Measurements from ENCODE around the gene MAT2A.

MAT2A gene

GRCh38 chr2:85538507-85539360 lies at the start of gene MAT2A:
Gene MAT2A (plus strand): TSS chr2:85539168. CDS start chr2:85539288, 120 bp downstream.
- DNase-seq (ENCODE audit: low read depth in 2 of 2), result peak; percentile 86 to 91

DNA sequence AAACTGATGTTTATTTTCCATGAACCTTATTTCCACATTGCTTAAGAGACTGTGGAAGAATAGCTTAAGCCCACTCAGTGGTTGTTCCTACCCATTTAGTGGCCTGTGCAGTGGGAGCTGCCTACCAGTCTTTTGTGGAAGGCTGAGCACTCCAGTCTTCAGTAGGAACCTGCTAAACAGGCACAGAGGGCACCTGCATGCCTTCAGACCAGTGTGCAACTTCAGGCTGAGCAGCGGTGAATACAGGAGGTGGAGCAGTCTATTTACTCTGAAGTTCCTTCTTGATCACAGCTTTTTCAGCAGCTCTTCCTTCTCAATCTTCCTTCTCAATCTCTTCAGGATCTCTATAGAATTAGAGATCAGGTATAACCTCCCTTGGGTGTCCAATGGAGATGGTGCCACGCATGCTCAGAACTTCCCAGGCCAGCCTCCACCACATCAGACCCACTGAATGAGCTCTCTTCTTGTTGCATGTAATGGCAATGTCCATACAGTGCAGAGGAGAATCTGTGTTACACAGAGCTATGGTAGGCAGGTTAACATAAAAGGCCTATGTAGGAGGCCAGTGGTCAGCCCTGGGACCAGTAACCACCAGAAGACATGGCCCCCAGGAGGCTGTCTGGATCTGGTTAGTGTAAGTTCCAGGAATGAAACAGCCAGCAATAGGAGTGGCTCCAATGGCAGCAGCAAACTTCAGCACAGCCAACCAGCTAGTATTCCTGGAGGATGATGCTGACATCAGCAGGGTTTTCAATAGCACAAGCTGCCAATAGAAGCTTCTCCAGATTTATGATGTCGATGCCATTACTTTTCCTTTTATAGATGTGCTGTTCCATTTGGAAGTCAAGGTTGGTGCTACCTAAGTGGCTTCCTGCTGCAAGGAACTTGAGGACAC lies 47.9 kb upstream of the MAT2A start:
- no peak for DNase-seq (ENCODE audit: low read depth in 2 of 2)

GRCh38 chr2:85496436-85496835 lies 42.5 kb upstream of the MAT2A start:
- no peak for DNase-seq (ENCODE audit: low read depth in 2 of 2)

- no peak for DNase-seq (ENCODE audit: low read depth in 2 of 2)
These were observed 40.9 kb upstream of the MAT2A start for GRCh38 chr2:85497944-85498630.

- DNase-seq (ENCODE audit: low read depth in 2 of 2), result no peak
These were observed 37.7 kb upstream of the MAT2A start for GRCh38 chr2:85501248-85501647.

DNA sequence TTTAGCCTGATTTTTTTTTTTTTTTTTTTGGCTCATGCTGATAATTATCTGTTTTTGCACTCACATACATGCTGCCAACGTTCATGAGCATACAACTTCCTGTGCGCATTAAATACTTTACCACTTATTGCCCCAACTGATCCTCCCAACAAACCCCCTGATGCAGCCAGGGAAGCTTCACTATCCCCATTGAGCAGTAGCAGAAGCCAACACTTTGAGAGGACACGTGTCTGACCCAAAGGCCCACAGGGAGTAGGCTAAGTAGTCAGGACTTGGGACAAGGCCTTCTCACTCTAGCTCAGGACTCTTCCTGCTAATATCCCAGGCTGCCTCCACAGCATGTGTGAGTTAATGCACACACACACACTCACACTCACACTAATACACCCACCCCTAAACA lies 36.2 kb upstream of the MAT2A start:
- DNase-seq (ENCODE audit: low read depth in 2 of 2), result no peak

- DNase-seq (ENCODE audit: low read depth in 2 of 2), result no peak
These were observed 35.7 kb upstream of the MAT2A start for GRCh38 chr2:85503168-85503850.

- DNase-seq (ENCODE audit: low read depth in 2 of 2), result no peak
These were observed 34.9 kb upstream of the MAT2A start for GRCh38 chr2:85503851-85504777.

- DNase-seq (ENCODE audit: low read depth in 2 of 2), result no peak
These were observed 34.1 kb upstream of the MAT2A start for GRCh38 chr2:85504778-85505261.

DNA sequence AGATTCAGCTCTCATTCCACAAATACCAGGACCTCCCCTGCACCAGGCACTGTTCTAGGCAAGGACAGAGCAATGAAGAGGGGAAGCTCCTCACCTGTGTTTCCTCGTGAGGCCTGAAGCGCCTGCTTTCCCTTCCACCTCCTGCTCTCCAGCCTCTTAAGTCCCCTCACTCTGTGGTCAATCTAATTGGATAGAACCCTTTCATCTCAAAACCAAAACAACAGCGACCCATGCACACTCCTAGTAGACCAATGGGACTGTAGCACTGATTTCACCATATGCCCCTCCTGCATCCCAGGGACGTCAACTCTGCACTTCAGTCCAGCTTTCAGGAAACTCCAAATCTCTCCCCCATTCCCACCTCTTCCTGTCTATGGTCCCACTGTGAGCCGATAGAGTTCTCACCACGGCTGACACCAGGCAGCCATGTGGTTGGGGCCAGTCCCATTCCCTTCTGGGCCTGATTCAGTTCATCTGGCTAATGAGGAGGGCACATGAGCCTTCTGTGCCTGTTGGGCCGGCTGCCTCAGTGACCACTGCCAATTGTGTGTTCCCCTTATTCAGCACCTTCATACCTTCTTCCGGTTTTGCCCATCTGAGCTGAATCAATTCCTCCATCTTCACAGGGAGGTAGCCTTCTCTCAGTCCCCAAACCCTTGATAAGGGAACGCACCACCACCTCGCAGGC lies 33.3 kb upstream of the MAT2A start:
- DNase-seq (ENCODE audit: low read depth in 2 of 2), result no peak

DNA sequence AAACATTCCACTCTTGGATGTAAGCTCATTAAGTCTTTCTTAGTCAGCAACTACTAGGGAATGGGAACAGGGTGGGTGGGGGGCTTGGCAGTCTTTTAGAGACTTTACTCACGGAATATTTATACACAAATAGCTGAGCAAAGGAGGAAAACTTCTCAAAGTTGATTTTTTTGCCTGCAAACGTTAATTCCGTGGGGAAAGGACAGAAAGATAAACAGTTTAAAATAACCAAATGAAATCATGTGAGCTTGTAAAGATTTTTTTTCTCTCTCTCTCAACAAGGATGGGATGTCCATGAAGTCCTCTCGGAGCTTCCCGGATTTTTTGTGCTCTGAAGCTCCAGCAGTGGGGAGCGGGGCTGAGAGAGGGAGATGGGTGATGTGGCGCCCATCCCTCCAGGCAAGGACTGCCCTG lies 32.2 kb upstream of the MAT2A start:
- DNase-seq (ENCODE audit: low read depth in 2 of 2), result no peak

DNA sequence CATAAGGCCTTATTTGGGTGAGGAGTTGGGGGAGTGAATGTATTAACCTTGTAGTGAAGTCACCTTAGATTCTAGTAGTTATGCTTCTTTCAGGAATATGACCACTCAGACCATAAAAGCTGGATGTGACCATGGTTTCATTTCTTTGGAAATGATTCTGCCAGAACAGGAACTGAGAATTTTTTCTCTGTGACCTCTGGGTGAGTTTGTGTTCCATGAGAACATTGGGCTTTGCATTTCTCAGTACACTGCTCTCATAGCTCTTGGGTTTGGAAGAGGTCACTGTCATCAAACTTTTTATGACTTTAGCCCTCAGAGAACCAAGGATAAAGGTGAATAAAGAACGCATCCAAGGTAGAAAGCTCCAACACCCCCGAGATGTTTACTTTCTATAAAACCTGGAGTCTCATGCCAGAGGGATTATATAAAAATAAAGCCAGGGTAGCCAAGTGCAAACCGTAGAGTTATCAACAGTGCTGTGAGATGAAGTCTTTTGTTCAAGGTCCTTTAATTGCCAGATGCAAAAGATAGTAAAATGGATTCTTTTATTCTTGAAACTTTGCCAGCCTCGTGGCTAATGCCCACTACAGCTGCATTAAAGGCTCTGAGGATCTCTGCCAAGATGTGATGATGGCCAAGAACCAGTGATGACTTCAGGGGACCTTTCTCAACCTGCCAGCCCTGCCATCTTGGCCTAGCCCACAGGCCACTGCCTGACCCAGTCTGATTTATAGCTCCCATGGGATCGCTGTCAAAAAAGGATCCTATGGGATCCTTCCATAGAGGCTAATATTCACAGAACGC lies 27.8 kb upstream of the MAT2A start:
- DNase-seq (ENCODE audit: low read depth in 2 of 2), result no peak

DNA sequence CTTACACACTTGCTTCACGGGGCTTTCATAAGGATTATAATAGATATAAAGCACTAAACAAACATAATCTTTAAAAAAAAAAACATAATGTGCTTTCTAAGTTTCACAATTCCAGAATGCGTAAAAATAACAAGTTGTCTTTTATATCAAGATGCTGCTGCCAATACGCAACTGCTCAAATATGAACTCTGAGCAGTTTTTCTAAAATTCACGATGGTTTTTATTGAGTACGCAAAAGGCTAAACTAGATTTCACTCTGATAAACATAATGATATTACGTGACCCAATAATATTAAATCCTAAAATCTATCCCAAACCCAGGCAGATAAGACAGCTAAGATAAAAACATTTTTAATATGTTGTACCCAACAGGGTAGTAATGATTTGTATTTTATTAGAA lies 24.6 kb upstream of the MAT2A start:
- no peak for DNase-seq (ENCODE audit: low read depth in 2 of 2)

GRCh38 chr2:85516653-85517389 lies 22.1 kb upstream of the MAT2A start:
- no peak for DNase-seq (ENCODE audit: low read depth in 2 of 2)

GRCh38 chr2:85522090-85522647 lies 16.8 kb upstream of the MAT2A start:
- no peak for DNase-seq (ENCODE audit: low read depth in 2 of 2)

DNA sequence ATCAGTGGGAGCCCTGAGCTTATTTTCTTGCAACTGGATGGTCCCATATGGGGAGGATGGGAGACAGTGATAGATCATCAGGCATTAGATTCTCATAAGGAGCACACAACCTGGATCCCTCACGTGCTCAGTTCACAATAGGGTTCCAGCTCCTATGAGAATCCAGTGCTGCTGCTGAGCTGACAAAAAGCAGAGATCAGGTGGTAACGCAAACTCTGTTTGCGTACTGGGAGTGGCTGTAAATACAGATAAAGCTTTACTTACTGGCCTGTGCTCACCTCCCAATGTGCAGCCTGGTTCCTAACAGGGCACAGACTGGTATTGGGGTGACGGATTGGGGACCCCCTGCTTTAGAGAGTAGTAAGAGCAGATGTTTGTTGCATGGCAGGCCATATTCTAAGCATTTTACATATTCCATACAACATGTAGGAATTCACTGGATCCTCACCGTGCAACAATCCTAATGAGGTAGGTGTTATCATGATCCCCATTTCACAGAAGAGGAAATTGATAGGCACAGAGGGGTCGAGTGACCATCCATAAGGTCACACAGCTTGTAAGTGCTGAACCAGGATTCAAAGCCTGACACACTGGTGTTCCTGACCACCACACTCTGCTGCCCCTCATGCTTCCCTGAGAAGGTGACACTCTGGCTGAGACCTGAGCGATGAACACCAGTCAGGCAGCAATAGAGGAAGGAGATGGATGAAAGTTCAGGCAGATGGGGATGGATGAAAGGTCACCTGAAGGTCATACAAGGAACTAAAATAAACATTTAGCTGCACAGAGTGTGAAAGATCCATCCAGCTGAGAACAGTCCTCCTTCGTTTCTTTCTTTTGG lies 15.7 kb upstream of the MAT2A start:
- DNase-seq (ENCODE audit: low read depth in 2 of 2), result no peak

DNA sequence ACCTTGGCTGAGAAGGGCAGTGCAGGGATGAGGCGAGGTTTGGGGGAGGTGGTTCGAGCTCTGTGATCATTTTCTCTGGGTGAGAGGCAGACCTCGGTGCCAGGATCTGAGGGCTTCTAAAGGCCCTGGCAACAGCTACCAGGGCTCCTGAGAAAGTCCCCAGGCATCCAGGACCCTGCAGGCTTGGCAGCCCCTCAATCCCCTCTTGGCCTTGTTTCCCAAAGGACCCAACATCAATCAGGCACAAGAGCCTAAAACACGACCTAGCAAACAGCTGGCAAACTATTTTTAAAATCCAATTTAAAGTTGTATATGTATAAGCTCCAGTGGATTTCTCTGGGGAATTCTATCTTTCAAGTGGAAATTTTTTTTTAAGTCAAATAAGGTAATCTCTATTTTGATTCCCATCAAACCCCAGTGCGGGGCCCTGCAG lies 15.0 kb upstream of the MAT2A start:
- no peak for DNase-seq (ENCODE audit: low read depth in 2 of 2)

All from activated CD4-positive, alpha-beta T cell treated with anti-CD3 and anti-CD28 coated beads for 24 hours (primary cell).